Hepatocyte (in vitro differentiated cells): ENCODE data around the gene PIK3AP1.
"Not testable (repeated sequence)": the region's sequence is repeated elsewhere in the genome, so short reads cannot be mapped to it uniquely, and the experiment has no call there.

ENCODE experiments used
- CTCF ChIP-seq: fragments of 200-600 bp; sonication (generic); IDR thresholded peaks from 2 replicates; pipeline ENCODE4 v1.5.1; 2016; ENCODE audit warnings: antibody characterized with exemption, mild to moderate bottlenecking; ENCODE audit not compliant: poor library complexity
- EZH2 ChIP-seq: fragments of 200-600 bp; sonication (generic); IDR thresholded peaks from 2 replicates; pipeline ENCODE4 v1.6.1; 2016; ENCODE audit warnings: antibody characterized with exemption, mild to moderate bottlenecking, borderline replicate concordance
- EZH2phosphoT487 ChIP-seq: fragments of 200-600 bp; sonication (generic); IDR thresholded peaks from one replicate; pipeline ENCODE4 v1.6.1; 2018; ENCODE audit warnings: antibody characterized with exemption, mild to moderate bottlenecking, low read depth, moderate library complexity; ENCODE audit not compliant: unreplicated experiment, severe bottlenecking

- not testable (repeated sequence) for TF ChIP-seq CTCF, EZH2, EZH2phosphoT487
Measured at GRCh38 chr10:96680463-96680862, 39.9 kb downstream of the PIK3AP1 start.
